ENCODE measurements around the gene HAVCR1.

HAVCR1 gene

GRCh38 chr5:156981481-156981880, 77.4 kb downstream of the HAVCR1 start:
- no peak for DNase-seq
